Activated CD4-positive, CD25-positive, alpha-beta regulatory T cell (primary cell): ENCODE measurements around the gene SEC24D.
"Not testable (repeated sequence)": the region's sequence is repeated elsewhere in the genome, so short reads cannot be mapped to it uniquely, and the experiment has no call there.

Source experiments
- DNase-seq, 4 experiments: peaks; one replicate each; lab custom pipeline; 2025; lab: John Stamatoyannopoulos, UW

The SEC24D gene

GRCh38 chr4:118810991-118811764 lies 24.7 kb downstream of the SEC24D start:
- DNase-seq, result no peak

DNA sequence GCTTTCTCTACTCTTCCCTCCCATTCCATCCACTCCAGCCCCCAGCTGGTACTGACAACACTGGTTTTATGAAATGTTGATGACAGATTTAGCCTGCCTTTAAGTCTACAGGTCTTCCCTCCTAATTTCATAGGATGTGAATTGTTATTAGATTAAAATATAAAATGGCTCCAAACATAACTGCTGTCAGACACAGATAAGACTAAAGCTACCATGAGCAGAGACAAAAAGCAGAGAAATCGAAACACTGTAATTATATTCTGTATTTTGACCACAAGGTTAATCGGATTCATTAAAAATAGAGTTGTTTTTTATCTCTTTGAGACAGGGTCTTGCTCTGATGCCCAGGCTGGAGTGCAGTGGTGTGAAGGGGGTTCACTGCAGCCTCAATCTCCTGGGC lies 28.3 kb downstream of the SEC24D start:
- DNase-seq, result no peak

GRCh38 chr4:118803253-118803652 lies 32.7 kb downstream of the SEC24D start:
- no peak for DNase-seq

GRCh38 chr4:118801895-118802575 lies 33.9 kb downstream of the SEC24D start:
- no peak for DNase-seq

- no peak for DNase-seq
These were observed 36.5 kb downstream of the SEC24D start for GRCh38 chr4:118799231-118799942.

DNA sequence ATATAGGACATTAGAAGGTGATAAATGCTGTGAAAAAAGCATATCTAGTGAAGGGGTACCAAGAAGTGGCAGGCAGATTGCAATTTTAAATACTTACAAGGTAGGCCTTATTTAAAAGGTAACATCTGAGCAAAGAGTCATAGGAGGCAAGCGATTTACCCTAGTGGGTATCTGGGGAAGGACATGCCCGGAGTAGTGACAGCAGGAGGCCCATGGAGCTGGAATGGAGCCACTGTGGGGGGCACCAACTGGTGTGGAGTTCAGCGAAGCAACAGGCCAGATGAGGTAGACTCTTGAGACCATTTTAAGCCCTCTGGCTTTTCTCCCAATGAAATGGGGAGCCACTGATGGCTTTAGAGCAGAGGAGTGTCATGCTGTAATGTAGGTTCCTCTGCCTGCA lies 37.3 kb downstream of the SEC24D start:
- DNase-seq, result no peak

- no peak for DNase-seq
These were observed 38.3 kb downstream of the SEC24D start for GRCh38 chr4:118797558-118798142.

DNA sequence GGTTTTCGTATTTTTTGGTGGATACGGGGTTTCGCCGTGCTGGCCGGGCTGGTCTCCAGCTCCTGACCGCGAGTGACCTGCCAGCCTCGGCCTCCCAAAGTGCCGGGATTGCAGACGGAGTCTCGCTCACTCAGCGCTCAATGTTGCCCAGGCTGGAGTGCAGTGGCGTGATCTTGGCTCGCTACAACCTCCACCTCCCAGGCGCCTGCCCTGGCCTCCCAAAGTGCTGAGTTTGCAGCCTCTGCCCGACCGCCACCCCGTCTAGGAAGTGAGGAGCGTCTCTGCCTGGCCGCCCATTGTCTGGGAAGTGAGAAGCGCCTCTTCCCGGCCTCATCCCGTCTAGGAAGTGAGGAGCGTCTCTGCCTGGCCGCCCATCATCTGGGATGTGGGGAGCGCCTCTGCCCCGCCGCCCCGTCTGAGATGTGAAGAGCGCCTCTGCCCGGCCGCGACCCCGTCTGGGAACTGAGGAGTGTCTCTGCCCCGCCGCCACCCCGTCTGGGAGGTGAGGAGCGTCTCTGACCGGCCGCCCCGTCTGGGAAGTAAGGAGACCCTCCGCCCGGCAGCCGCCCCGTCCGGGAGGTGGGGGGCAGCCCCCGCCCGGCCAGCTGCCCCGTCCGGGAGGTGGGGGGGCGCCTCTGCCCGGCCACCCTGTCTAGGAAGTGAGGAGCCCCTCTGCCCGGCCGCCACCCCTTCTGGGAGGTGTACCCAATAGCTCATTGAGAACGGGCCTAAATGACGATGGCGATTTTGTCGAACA lies 44.1 kb downstream of the SEC24D start:
- not testable (repeated sequence) for DNase-seq

DNA sequence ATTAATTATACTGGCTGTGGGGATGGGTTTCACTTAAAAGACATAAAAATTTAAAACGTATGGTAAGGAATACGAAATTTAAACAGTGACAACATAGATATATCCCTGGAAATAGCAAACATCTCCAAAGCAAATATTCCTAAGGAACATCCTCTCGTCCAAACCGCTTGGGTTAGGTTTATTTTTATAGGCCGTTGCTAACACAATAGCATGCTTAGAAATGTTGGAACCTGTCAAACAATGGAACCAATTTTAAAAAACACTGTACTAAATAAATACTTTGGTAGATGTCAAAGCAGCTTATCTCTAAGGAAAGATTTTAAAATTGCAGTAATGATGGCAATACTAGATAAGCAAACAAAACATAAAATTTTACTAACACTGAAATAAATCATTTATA lies 45.4 kb downstream of the SEC24D start:
- no peak for DNase-seq

GRCh38 chr4:118788911-118789310 lies 47.0 kb downstream of the SEC24D start:
- no peak for DNase-seq

- DNase-seq, result no peak
These were observed 48.0 kb downstream of the SEC24D start for GRCh38 chr4:118787844-118788380.

GRCh38 chr4:118784776-118785175 lies 51.1 kb downstream of the SEC24D start:
- no peak for DNase-seq

GRCh38 chr4:118783887-118784286 lies 52.0 kb downstream of the SEC24D start:
- no peak for DNase-seq

DNA sequence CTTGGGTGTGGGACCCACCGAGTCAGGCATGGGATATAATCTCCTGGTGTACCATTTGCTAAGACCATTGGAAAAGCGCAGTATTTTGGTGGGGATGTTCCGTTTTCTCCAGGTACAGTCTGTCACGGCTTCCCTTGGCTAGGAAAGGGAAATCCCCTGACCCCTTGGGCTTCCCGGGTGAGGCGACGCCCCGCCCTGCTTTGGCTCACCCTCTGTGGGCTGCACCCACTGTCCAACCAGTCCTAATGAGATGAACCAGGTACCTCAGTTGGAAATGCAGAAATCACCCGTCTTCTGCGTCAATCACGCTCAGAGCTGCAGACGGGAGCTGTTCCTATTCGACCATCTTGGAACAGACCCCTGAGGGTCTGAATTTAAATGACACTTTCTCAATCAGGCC lies 53.0 kb downstream of the SEC24D start:
- DNase-seq, result not testable (repeated sequence)

- DNase-seq, result not testable (repeated sequence)
These were observed 58.3 kb downstream of the SEC24D start for GRCh38 chr4:118777649-118778048.

- DNase-seq, result not testable (repeated sequence)
These were observed 58.8 kb downstream of the SEC24D start for GRCh38 chr4:118776955-118777640.

GRCh38 chr4:118776157-118776954 lies 59.6 kb downstream of the SEC24D start:
- DNase-seq, result no peak

GRCh38 chr4:118775405-118775804 lies 60.5 kb downstream of the SEC24D start:
- no peak for DNase-seq

GRCh38 chr4:118774989-118775388 lies 60.9 kb downstream of the SEC24D start:
- no peak for DNase-seq

- no peak for DNase-seq
These were observed 61.6 kb downstream of the SEC24D start for GRCh38 chr4:118774321-118774720.
